Activated T-cell treated with anti-CD3 and anti-CD28 coated beads, Interleukin-2, amount 50 U/mL, for 48 hours (primary cell): ENCODE data around the gene MAEA.

ENCODE experiments used
- DNase-seq, 2 experiments: peaks; one replicate each; pipeline ENCODE4 v3.0.0-alpha.2; 2020

MAEA gene

DNA sequence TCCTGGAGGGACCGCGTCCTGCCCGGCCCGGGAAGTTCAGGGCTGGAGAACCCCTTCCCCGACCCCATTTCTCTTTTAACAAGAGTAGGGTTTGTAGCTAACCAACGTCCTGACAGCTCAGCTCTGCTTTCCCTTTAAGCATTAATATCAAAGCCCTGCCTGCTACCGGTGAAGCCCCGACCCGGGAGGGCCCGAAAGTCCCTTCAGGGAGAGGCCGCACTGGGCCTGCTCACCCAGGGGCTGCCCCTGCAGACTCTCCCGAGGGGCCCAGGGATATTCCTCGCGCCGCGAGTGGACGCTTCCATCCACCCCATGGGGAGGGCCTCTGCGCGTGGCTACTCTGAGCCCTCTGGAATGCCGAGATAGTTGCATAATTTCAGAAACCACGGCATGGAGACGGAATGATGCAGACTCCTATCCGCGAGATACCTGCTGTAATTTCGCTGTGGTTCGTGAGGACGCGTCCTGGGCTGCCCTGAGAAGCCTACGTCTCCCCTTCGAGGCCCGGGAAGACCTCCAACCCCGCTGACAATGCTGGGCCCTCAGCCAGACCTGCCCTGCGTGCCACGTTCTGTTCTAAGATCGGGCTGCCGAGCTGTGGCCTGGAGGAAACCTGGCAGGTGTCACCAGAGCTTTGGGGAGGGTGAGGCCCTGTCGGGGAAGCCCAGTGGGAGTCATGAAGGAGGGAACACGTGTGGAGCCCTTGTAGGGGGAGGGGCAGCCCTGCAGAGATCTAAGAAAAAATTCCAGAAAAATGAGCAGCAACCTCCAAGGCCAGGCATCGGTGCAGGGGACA lies 39.8 kb upstream of the MAEA start:
- DNase-seq: peak; percentile 75 to 80

GRCh38 chr4:1250527-1250812 lies 39.2 kb upstream of the MAEA start:
- no peak for DNase-seq

DNA sequence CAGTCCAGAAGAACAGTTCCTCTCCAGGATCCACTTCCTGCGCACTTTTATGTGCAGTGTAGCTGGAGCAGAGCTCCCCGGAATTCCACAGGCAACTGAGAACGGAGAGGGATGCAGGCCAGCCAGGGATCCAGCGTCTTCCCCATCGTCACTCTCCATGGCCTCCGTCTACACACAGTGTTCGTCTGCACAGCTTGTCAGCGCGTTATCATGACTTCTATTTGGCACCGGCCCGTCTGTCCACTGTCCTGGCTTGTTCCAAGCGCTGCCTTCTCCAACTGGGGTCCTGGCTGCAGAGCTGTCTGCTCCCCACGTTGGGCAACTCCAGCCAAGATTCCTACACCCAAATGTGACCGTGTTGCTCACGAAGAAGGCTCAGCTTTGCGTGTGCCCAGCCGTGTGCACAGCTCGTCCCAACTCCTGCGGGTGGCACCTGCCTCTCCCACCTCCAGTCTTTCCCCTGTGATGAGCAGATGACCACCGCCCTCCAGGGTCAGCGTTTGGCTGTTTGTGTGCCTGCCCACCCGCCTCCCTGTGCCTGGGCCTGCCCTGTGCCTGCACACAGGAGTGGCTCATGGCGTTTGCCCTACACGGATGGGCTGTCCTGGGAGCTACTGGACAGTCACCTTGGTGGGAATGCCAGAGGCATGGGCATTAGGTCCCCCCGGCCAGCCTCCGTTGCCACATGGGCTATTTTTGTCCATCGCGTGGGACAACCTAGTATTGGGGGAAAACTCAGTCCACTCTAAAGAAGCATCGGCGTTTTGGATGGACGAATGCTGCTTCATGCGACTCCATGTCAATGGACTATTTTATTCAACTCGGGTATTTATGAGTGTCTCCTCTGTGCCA lies 38.5 kb upstream of the MAEA start:
- DNase-seq: peak in 1 of 2 experiments; percentile 16

GRCh38 chr4:1251773-1252066 lies 38.0 kb upstream of the MAEA start:
- DNase-seq: peak in 1 of 2 experiments; percentile 12

GRCh38 chr4:1252928-1253492 lies 36.7 kb upstream of the MAEA start:
- DNase-seq: no peak

DNA sequence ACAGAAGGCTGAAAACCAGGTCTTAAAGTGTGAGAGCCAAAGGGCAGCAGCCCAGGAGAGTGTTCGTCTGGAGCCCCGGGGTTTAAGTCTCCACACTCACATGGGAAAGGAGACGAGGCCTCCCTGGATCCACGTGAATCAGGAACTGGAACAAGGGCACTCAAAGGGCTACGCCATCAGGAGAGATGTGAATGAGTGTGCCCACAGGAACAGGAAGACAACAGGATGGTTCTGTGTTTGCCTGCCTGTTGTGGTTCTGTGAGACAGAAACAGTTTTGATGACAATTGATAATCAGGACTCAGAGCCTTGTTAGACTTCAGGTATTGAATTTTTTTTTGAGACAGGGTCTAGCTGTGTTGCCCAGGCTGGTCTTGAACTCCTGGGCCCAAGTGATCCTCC lies 35.9 kb upstream of the MAEA start:
- DNase-seq: no peak

- no peak for DNase-seq
These were observed 34.5 kb upstream of the MAEA start for GRCh38 chr4:1255151-1255550.

DNA sequence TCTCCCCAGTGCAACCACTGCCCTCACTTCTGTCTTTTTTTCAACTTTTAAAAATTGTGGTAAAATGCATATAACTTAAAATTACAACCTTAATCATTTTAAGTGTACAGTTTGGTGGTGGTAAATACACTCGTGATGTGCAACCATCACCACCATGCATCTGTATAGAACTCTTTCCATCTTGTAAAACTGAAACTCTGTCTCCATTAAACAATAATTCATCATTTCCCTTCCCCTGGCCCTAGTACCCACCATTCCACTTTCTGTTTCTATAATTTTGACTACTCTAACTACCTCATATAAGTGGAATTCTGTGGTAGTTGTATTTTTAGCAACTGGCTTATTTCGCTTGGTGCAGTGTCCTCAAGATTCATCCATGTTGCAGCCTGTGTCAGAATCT lies 34.0 kb upstream of the MAEA start:
- no peak for DNase-seq

DNA sequence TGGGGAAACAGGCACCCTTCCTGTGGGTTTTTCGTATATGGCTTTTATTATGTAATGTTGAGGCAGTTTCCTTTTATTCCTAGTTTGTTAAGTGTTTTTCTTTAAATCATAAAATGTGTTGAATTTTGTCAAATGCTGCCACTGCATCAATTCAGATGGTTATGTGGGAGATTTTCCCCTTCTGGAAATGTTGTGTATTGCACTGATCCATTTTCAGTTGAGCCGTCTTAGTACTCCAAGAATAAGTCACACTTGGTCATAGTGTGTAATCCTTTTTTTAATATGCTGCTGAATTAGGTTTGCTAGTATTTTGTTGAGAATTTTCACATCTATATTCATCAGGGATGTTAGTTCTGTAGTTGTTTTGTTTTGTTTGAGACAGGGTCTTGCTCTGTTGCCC lies 31.2 kb upstream of the MAEA start:
- DNase-seq: no peak

- no peak for DNase-seq
These were observed 29.7 kb upstream of the MAEA start for GRCh38 chr4:1259966-1260365.

- DNase-seq: no peak
These were observed 29.1 kb upstream of the MAEA start for GRCh38 chr4:1260418-1261106.

GRCh38 chr4:1261107-1261928 lies 28.4 kb upstream of the MAEA start:
- DNase-seq: no peak

DNA sequence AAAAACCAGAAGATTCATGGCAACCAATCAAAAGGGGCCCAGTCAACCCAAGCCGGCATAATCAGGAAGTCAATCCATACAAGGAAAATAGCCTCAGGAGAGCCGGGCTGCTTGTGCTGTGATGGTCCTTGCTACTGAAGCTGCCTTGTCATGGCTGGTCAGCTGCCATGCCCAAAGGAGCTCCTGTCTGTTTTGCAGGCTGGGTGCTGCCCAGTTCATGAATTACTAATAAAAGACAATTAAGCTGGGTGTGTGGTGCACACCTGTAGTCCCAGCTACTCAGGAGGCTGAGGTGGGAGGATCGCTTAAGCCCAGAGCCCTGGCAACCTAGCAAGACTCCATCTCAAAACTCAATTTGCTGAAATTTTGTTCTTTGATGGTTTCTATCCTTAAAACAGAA lies 24.7 kb upstream of the MAEA start:
- no peak for DNase-seq

DNA sequence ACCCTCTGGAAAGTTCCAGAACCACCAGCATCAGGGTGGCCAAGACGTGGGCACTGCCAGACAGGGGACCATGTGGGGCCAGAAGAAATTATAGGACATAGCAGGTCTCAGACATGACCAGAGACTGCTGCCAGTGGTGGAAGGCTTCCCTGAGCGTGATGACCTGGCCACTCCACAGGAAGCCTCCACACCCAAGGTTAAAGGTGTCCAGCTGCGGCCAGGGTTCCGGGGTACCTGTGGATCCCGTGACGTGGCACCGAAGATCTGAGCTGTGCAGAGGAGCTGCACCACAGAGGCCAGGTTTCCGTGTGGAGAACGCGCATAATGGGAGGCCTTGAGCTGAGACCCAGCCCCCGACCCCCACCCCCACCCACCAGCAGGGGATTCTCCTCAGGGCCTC lies 24.3 kb upstream of the MAEA start:
- DNase-seq: no peak

- DNase-seq: no peak
These were observed 22.6 kb upstream of the MAEA start for GRCh38 chr4:1266881-1267763.

DNA sequence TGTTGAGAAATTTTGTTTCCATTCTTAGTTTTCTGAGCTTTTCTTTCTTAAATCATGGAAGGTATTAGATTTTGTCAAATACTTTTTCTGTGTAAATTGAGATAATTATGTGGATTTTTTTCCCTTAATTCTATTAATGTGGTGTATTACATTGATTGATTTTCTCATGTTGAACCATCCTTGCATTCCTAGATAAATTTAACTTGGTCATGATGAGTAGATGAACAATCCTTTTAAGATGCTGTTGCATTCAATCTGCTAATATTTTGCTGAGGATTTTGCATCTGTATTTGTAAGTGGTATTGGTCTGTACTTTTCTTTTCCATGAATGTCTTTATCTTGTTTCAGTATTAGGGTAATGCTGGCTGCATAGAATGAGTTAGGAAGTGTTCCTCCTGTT lies 20.5 kb upstream of the MAEA start:
- DNase-seq: no peak

GRCh38 chr4:1271686-1272085 lies 18.0 kb upstream of the MAEA start:
- no peak for DNase-seq

GRCh38 chr4:1274871-1275270 lies 14.8 kb upstream of the MAEA start:
- no peak for DNase-seq

GRCh38 chr4:1276984-1277383 lies 12.7 kb upstream of the MAEA start:
- DNase-seq: no peak

- DNase-seq: no peak
These were observed 11.7 kb upstream of the MAEA start for GRCh38 chr4:1277667-1278665.

DNA sequence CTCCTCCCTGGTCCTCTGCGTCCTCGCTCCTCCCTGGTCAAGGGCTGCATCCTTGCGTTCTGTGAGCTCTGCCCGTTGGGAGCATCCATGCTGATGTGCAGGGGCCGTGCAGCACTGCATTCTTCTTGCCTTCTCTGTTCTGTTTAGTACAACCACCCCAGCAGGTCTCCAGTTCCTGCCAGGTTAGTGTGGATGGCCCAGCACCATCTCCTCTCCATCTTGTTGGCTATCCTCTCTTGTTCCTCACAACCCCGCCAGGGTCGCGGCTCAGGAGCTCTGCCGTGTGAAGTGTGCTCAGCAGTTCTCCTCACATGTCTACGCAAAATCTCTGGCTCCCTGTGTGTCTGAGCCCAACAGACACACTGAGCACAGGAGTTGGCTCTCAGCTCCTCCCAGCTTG lies 10.4 kb upstream of the MAEA start:
- DNase-seq: no peak
